ENCODE data around the gene DPEP2NB.
"Not testable (repeated sequence)": the region's sequence is repeated elsewhere in the genome, so short reads cannot be mapped to it uniquely, and the experiment has no call there.

Gene DPEP2NB

DNA sequence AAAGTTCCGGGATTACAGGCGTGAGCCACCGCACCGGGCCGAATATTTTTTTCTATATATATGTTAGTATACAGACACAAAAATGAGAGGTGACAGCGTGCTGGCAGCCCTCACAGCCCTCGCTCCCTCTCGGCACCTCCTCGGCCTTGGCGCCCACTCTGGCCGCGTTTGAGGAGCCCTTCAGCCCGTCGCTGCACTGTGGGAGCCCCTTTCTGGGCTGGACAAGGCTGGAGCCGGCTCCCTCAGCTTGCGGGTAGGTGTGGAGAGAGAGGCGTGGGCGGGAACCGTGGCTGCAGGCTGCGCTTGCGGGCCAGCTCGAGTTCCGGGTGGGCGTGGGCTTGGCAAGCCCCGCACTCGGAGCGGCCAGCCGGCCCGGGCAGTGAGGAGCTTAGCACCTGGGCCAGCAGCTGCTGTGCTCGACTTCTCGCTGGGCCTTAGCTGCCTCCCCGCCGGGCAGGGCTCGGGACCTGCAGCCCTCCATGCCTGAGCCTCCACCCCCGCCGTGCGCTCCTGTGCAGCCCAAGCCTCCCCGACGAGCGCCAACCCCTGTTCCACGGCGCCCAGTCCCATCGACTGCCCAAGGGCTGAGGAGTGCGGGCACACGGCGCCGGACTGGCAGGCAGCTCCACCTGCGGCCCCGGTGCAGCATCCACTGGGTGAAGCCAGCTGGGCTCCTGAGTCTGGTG lies 33.6 kb downstream of the DPEP2NB start:
- DNase-seq (ENCODE audit: low read depth) = no peak

DNA sequence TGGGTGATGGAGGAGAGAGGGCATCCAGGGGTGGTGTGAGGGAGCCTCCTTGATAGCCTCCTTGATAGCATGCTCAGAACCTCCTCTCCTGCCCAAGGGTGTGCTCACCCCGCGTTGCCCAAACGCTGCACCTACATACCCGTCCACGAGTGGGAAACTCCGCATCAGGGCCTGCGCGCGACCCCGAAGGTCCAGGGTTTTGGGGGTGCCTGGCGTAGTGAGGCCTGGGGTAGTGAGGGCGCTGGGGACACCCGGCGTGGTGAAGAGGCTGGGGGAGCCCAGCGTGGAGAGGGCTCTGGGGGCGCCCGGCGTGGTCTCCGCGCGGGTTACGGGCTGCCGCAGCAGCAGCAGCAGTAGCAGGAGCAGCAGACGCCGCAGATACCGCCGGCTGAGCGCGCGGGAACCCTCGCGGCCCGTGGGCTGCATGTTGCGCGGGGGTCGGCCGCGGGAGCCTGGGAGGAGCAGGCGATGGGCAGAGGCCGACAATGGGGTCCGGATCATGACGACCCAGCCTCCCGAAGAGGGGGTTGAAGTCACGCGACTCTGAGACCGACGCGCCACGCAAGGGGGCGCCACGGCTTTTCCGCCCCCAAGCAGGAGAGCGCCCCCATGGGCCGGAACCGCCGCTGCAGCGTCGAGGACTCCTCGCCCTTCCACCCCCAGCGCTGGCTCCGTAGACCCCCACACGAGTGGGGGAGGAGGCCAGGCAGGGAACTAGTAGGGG lies 35.6 kb downstream of the DPEP2NB start, which contains the start of gene DPEP3:
Gene DPEP3 (minus strand): TSS at position 545 of the 724 bp plus-strand sequence. CDS start 119 bp downstream, at position 426.
- no peak for DNase-seq (ENCODE audit: low read depth)

DNA sequence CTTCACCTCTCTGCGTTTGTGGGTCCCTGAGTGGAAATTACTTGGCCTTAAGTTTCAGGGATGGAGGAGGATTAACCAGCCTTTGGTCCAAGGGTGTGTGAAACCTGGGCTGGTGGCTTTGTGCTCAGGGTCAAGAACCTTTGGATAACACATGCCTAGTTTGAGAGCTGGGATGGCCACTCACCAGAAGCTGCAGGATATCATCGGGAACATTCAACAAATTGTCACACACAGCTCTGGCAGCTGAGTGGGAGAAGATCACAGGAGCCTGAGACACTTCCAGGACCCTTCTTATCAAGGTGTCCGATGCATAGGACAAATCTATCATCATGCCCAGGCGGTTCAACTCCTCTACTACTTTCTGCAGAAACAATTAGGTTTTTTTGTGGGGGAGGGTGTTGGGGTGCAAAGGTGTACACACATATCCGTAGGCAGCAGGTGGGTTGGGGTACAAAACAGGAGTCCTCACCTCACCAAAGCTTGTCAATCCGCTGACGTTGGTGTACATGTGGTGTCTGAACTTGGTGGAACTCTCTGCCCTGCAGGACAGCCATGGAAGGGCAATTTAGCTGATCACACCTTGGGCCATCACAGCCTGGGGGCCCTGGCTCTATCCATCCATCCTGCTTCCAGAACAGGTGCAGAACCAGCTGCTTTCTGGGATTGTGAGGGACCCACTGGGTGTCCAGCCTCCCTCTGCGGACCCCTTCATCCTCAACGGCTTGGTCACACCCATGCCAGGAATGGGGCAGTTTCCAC lies 38.1 kb downstream of the DPEP2NB start:
- no peak for DNase-seq (ENCODE audit: low read depth)

DNA sequence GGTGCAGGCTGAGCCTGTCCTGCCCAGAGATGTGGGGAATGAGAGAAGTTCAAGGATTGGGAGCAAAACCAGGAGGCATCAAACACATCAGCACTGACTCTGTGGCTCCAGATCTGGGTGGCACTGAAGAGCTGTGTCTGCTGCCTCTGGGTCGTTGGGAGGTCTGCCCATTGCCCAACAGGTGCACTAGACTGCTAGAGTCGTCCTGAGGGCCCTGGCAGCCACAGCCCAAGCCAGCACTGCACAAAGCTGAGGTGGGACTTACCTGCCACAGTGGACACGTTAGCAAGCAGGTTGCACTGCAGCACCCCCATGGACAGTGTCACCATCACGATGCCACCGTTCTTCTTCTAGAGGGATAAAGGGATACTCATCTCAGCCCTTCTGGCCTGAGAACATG lies 38.7 kb downstream of the DPEP2NB start:
- DNase-seq (ENCODE audit: low read depth) = no peak

DNA sequence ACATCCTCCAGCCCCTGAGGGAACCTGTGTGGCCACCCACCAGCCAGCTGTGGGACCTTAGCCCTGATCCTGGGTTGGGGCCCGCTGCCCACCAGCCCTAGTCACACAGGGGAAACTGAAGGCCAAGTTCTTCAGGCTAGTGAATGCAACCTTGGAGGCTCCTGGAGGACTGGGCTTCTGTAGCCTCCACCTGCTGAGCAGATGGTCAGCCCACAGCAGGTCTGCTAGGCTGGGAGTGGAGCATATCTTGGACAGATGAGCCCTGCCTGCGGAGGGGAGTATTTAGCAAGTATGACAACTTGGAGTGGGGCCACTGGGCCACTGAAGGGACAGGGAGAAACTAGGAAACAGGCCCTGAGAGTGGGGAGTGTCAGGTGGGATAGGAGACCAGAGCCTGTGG lies 39.5 kb downstream of the DPEP2NB start:
- no peak for DNase-seq (ENCODE audit: low read depth)

DNA sequence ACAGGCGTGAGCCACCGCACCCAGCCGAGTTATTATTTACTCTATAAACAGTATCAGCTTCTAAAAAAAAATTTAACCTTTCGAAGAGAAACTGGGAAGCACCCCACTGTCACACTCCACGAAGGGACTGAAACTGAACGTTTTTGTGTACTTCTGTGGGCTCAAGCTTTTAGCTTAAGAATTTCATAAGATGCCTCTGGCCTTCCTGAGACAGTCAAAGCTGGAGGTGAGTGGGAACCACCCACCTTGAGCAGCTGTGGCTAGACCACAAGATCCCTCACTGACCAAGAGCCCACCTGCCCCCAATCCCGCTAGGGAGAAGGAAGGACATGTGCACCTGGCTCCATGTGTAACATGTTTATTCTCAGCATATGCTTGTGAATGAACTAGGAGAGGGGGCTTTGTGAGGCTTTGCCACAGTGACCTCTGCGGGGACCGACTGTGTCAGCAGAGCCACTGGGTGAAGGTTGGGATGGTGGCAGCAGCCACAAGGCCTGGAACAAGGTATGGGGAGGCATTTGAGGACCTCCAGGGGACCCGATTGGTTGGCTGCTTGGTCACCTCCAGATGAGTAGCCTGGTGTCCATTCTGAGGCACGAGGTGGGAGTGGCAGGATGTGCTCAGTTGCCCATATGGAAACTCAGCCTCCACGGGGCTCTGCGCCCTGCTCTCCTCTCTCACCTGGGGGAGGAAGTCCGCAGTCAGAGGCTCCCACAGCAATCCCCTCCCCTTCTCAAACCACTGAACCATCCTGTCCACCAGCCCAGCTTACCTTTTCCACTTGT lies 40.2 kb downstream of the DPEP2NB start:
- DNase-seq (ENCODE audit: low read depth) = no peak

DNA sequence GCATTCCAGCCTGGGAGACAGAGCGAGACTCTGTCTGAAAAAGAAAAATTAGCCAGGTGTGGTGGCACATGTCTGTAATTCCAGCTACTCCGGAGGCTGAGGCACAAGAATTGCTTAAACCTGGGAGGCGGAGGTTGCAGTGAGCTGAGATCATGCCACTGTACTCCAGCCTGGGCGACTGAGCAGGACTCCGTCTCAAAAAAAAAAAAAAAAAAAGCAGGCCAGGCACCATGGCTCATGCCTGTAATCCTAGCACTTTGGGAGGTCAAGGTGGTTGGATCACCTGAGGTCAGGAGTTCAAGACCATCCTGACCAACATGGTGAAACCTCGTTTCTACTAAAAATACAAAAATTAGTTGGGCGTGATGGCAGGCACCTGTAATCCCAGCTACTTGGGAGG lies 43.4 kb downstream of the DPEP2NB start:
- DNase-seq (ENCODE audit: low read depth) = not testable (repeated sequence)

DNA sequence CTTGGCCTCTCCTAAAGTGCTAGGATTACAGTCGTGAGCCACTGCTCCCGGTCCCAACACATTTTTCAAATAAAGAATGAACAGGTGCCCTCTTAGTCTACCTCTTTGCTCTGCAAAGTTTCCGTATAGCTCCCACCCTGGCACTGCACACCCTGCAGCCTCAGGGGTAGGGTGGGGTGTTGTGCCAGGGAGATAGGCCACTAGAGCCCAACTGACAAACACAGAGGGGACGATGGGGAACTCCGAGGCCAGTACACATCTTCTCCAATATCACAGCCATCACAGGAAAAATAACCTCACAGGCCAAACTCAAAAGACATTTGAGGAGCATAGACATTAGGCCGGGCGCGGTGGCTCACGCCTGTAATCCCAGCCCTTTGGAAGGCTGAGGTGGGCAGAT lies 44.6 kb downstream of the DPEP2NB start:
- no peak for DNase-seq (ENCODE audit: low read depth)

DNA sequence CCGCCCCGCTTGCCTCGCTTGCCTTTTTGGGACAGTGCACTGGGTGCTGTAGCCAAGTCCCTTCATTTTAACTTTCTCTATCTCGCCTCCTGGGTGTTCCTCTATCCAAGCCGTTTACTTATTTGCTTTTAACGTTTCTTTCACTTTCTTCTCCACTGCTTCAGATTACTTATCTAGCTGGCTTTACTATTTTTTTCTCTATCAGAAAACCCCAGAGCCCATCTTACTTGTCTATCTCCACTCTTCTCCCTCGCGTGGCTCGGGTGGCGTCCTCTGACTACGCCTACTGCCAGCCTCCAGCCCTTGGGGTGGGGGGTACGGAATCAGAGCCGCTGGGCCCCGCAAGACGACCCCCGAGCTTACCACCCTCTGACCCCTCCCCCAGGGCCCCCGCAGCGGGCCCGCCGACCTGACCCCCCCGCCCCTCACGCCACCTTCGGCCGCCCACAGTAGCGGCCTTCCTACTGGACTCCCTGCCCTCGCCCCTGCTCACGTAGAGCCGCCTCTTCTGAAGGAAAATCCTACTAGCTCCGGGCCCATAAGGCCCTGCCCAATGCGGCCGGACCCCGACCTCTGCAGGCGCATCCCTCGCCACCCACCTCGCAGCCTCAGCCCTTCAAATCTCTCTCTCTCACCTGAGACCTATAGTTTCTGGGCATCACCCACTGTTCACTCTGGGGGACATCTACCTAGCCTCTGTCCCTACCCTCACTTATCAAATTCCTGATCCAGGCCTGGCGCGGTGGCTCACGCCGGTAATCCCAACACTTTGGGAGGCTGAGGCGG lies 46.3 kb downstream of the DPEP2NB start:
- no peak for DNase-seq (ENCODE audit: low read depth)

DNA sequence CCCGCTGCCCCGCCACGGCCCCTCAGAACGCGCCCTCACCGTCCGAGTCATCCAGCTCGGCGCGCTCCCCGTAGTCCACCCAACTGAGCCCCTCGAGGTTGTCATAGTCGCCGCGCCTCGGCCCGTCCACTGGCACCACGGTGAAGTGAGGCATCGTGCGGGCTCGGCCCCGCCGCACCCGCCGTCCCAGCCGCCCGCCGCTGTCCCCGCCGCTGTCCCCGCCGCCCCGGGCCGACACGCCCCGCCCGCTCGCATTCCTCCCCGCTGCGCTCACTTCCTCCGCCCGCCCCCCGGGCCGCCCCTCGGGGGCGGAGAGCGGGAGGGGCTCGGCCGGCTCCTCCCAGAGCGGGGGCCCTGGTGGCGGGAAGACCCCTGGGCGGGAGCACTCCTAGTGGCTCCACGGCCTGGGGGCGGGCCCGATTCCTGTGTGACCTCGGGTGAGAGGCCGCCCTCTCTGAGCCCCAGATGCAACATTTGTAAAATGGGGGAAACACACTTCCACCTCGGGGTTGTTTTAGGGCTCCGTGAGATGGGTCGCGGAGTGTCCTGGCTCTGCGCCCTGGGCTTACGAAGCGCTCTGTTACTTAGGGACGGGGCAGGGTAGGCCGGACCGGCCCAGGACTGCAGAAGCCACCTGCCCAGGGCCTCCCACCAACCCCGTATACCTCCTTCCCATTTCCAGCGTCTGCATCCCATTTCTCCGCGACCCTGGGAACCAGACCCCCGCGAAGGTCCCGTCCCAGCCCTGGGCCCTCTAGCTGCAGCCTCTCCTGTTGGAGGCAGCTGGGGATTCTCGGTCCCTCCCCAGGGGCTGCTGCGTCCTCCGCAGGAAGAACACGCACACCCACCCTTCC lies 47.1 kb downstream of the DPEP2NB start, which contains the start of gene SLC12A4:
Gene SLC12A4 (minus strand): TSS at position 238 of the 854 bp plus-strand sequence. CDS start 84 bp downstream, at position 154.
- DNase-seq (ENCODE audit: low read depth) = peak; percentile 82

DNA sequence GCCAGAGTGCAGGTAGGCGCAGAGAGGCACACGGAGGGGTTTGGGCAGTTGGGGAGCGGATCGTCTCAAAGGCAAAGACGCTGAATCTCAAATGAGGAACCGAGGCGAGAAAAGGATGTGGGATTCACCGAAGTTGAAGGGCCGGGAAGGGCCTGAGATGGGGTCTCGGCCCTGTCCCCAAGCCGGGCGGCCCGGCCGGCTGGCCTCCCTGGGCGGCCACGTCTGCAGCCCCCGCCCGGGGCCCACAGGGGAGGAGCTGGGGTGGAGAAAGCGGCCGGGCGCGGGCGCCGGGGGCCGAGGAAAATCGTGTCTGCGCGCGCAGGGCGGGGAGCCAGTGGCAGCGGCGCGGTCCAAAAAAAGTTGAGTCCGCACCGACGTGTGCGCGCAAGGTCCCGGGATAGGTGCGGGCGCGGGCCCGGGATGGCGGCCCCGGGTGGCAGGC lies 47.7 kb downstream of the DPEP2NB start:
- peak; percentile 38 for DNase-seq (ENCODE audit: low read depth)

DNA sequence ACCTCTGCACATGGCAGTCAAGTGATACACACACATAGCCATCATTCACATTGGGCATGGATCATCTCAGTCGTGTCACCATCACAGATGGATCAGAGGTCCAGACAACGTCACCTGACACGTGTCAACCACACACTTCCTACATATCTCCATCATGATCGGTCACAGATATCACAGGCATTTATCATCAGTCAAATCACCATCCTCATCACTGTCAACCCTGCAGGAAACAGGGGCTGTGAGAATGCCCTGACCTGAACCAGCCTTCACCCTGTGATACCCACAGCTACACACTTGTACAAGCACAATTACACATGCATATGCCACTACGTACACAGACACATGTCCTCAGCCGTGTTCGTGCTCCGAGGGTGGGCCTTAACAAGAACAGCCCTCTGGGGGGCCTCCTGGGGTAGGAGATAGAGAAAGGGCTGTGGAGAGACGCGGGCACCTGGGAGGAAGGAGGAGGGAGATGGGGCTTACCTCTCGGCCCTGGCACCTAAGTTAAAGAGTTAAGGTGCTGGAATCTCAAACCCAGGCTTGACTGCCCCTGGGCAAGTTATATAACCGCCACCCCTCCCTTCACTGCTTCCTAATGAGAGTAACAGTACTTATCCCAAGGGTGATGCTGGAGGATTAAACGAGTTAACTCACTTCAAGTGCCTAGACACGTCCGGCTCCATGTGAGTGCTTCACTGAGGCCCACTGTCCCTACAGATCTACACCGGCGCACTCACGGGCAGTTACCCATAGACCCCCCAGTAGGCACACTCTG lies 48.3 kb downstream of the DPEP2NB start:
- no peak for DNase-seq (ENCODE audit: low read depth)

DNA sequence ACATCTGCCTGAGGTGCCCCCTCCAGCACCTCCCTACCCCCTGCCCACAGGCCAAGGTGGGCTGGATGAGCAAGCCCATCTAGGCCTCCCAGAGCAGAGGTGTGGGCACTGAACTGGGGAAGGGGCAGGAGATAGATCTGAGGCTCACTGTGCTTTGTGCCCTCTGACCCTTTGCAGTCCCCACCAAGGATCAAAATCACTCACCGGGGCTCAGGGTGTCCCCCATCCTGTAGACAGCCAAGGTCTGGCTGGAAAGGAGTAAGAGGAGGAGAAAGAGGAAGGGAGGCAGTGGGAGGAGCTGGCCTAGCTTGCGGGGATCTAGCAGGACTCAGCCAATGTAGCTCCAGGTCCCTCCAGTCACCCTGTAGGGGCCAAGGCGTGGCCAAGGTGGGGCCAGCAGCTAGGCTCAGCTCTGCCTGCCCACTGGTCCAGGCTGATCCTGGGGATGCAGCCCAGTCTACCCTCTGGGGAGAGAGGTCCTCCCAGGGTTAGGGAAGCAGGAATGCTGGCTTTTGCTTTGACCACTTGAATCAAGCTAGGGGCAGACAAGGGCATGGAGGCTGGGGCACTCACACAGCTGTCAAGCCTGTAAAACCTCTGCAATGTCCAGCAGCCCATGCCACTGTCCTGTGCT lies 49.0 kb downstream of the DPEP2NB start:
- peak; percentile 72 for DNase-seq (ENCODE audit: low read depth)

DNA sequence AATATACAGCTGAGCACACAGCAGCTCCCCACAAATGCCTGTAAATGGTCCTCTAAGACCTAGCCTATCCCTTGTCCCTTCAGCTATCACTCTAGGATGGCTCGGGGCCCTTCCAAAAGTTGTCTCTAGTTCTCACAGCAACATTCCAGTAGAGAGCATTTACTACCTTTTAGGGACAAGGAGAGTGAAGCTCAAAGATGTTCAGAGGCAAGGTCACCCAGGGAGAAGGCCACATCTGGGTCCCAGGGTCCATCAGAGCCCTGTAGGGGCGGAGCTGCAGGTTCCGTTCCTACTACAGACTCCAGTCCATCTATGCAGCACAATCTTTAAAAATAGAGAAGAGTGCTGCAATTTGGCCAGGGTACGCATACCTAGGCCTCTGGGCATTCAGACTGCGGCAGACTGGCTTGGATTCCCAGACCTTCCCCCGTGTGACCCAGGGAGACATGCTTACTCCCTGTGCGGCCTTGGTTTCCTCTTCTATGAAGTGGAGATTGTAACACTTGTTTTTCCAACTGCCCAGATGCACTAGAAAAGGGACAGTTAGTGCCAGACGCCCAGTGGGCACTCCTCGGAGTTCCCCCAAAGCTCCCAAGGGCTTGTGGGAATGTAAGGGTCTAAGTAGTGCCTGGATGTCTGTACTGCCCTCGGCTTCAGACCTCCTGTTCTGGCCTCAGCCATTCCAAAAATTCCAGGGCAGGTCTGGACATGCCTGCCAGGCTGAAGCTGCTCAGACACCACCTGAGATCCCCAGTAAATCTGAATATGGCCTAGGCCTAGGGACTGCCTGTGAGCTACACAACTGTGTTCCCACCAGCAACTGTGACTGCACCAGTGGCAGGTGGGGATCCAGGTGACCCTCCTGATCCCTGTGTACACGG lies 49.8 kb downstream of the DPEP2NB start:
- no peak for DNase-seq (ENCODE audit: low read depth)

DNA sequence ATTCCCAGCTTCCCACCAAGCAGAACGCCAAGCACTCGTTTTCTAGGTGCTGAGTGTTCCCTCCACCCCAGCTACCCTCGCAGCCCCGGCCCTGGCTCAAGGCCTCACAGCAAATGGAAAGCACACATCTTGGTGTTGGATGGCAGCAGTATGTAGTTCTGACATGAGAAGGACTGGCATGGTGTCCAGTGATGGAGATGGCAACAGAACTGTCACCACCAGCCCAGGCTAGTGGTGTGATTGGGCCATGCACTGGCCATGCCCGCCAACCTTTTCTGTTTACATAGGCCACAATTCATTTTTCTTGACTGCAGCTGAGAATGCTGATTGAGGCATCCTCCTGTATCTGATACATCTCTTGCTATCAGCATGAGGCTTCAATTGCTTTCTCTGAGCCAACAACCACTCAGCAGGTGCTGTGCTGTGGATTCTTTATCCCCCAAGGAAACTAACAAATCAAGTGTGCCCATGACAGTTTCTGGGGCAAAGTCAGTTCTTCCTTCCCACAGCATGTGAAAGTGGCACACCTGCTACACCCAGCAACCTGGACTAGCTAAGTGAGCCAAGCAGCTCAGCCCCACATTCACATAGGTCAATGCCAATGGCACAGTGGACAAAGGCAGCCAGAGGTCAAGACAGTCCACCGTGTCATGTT lies 51.1 kb downstream of the DPEP2NB start:
- DNase-seq (ENCODE audit: low read depth) = no peak

DNA sequence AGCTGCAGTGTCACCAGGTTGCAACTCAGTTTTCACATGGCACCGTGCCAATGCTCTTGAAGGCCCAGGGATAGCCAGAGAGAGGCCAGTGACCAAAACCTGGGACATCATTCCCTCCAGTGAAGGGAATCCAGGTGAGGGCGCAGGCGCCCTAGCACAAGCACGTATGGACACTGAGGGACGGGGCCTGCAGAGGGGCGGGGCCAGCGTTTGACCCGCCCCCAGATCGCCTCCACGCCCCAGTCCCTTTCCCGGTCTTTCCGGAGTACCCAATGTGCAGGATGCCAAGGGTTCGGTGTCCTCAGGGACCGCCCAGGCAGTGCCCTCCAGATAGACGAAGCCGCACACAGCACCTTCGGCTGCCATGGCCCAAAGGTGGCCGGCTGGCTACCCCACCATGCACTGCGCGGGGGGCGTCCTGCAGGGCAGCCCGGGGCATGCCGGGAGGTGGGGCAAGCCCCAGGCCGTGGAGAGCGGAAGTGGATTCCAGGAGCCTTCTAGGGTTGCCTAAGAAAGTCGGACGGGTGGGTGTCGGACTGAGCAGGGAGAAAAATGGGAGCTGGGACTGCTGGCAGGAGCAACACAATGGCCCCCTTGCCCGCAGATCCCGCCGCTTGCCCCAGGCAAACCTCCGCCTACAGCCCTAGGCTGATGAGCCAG lies 51.9 kb downstream of the DPEP2NB start:
- DNase-seq (ENCODE audit: low read depth) = no peak

Data from fibroblast of gingiva (primary cell).